Measurements from ENCODE around the gene DXO.
A peak's percentile ranks its signal among the peaks of the same experiment; 100 is the strongest.

The DXO gene

DNA sequence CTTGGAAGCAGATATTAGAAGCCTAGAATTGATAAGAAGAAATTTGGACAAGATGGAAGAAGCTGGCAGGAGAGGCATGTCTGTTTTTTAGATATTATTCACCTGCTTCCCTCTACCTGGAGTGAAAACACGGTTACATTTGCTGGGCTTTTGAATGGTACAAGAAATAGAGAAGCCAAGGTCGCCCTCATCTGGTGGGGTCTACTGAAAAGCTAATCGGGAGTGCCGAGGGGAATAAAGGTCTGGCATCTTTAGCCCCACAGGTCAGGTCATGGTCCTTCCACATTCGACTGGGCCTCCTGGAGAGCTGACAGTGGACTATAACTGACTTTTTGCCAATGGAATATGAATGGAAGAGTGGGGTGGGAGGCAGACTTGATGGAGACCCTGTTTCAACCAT lies 49.0 kb downstream of the DXO start:
- peak in 1 of 2 experiments; percentile 9 for DNase-seq

DNA sequence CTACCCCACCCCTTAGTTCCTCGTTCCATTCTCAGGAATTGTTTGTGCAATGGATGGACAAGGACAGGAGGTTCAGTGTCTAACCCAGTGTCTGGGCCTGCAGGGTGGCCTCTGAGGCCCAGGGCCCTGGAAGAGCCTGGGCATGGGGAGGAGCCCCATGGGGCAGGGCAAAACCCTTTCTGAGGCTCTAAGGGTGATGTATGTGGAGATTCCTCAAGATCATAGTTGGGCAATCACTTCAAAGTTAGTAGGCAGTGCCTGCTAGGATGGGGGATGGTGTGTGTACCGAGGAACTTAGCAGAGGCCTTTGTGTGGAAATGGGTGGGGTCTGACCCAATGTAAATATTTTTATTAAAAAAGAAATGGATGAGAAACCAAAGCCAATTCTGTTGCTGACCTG lies 51.1 kb downstream of the DXO start:
- no peak for DNase-seq
